HG03095 (cell line): ENCODE measurements around the gene NHSL2.

Source experiments
- ATAC-seq: cut with Tn5 transposase; IDR thresholded peaks from one replicate; pipeline ENCODE4 v1.9.1; 2021; ENCODE audit warnings: moderate library complexity; ENCODE audit not compliant: unreplicated experiment

Gene NHSL2

DNA sequence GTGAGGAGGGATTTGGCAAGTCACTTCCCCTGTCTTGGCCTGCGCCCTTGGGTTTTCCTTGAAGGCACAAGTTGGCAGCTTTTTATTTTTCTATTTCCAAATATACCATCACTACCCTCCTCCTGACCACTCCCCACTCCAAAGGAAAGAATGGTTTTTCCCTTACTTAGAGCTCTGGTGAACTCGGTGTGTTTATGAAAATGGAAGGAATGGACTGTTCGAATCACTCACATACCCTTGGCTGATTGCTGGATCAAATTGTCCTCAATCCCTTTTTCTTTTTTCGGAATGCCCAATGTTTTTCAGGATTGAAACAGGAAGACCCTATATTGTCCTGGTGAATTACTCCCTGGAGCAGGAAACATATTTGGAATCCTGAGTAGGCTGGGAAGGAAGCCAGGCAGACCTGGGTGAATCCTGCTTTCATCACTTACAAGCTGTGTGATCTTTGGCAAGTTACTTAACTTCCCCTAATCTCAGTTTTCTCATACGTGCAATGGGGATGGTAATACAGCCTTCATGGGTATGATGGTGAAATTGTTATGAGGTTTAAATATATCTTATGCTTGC, 150.4 kb downstream of the NHSL2 start:
- ATAC-seq, result no peak

DNA sequence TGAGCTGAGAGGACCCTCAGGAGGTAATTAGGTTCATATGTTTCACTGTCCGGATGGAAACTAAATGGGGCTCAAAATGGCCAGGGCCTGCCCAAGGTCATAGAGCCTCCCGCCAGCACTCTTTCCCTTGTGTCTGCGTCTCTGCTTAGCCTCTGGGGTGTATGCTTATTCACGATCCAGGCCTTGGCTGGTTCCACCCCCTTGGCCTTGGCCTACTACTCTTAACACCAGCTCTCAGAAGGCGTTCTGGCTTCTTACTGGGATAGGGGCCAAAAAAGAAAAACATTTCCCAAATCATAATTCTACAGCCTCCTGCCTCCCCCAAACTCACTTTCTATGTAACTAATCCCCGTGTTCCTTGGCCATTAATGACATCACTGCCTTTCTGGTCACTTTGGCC, 152.3 kb downstream of the NHSL2 start:
- ATAC-seq, result no peak

DNA sequence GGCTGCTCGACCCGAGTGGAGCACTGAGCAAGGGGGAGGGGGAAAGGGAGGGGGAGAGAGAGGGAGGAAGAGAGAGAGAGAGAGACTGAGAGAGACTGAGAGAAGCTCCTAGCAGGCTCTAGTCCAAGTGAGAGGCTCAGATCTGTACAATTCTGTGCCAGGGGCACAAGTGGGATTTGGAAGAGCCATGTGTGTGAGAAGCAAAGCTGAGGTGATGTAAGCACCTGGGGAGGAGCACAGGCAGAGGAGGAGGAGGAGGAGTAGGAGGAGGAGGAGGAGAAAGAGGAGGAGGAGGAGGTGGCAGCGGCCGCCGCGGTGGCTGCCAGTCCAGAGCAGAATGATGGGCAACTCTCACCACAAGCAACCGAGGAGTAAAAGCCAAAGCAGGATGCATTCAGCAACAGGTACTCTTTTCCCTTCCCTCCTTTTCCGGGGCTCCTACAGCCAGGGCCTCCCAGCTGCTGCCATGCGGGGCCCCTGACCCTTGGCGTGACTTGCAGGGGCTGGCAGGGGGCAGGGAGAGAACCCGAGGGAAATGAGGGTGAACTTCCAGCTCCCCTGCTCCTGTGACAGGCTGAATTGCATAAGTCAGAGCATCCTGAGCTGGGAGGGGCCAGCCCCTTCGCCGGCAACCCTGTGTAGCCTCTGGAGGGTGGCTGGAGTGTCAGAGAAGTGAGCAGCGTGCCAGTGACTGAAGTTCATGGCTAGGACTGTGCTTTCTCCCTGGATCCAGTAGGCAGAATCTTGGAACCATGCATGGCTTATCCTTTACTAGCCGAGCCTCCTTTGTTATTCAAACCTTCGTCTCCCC, 158.9 kb downstream of the NHSL2 start:
- ATAC-seq, result no peak

DNA sequence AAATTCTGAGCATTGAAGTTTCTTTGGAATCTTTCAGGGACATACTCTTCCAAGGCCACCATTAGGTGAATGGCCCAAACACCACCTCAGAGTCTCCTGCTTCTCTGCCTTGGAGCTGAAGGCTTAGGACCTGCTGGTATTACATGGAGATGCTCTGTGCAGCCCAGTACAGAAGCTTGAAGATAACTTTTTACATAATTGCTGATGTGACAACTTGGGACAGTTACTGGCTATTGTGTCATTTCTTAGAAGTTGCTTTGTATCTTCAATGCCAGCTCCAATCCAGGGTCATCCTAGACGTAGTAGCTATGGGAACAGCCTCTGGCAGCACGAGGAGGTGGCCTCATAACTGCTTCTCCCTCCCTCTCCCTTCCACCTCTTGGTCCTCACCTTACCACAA, 160.6 kb downstream of the NHSL2 start:
- ATAC-seq, result no peak

GRCh38 chrX:72073633-72074032, 163.0 kb downstream of the NHSL2 start:
- ATAC-seq, result no peak

DNA sequence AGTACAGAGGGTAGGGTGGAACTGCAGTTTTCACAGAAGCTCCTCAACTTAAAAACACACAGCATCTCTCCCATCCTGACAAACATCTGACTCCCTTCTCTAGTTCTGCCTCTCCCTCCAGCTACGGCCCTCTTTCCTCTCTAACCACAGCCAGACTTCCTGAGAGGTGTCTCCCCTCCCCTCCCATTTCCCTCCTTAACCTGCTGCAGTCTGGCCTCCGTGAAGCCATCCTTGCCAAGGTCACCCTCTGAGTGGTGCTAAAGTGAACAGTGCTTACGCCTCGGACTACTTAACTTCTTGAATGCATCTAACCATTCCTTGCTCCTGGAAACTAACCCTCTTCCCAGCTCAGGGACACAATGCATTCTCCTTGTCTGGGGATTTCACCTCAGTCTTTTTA, 167.8 kb downstream of the NHSL2 start:
- no peak for ATAC-seq

GRCh38 chrX:72079607-72080006, 169.0 kb downstream of the NHSL2 start:
- ATAC-seq, result no peak

- no peak for ATAC-seq
Measured at GRCh38 chrX:72080150-72080549, 169.5 kb downstream of the NHSL2 start.

DNA sequence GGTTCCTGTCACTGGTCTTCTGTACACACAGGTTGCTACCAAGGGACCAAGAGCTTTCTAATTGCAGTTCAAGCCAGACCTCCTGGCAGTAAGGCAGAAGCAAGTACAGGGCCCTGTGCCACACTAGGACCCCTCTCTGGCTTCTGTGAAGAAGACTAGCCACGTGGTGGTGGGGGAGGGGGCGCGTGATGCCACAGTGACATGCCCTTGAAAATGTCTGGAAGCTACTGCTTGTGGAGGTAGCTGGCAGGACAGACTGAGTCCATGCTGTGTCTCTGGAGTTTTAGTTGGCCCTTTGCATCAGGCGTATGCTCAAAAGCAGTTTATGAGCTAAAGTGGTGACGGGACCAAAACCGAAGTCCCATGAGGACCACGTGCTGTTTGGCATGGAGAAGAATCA, 170.2 kb downstream of the NHSL2 start:
- no peak for ATAC-seq

DNA sequence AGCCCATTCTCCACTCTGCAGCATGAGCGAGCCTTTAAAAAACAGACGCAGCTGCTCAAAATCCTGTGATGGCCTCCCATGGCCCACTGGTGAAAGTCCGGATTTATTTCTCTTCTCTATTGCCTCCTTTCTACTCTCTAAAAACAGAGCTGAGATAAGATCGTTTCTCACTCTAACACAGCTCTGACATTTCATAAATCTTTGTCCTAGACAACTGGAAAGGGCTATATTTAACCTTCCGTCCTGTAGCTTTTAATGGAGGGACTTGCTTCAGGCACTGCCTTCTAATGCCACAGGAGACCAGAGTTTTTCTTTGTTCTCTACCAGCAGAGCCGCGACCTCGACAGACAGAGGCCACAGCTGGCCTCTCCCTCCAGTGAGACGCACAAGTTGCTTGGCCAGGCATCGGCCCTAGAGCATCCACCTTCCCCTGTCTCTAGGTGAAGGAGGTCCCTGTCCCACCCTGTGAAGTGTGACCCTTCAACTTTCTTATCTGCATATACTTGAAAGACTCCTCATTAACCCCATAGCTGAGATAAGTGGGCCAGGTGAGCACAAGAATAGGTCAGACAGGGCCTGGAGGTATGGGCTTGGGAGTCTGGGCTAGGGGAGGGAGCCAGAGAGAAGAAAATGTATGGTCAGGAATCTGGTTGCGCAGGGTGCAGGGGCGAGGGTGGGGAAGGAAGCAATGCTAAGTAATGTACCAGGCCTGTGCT, 171.1 kb downstream of the NHSL2 start:
- ATAC-seq, result no peak

DNA sequence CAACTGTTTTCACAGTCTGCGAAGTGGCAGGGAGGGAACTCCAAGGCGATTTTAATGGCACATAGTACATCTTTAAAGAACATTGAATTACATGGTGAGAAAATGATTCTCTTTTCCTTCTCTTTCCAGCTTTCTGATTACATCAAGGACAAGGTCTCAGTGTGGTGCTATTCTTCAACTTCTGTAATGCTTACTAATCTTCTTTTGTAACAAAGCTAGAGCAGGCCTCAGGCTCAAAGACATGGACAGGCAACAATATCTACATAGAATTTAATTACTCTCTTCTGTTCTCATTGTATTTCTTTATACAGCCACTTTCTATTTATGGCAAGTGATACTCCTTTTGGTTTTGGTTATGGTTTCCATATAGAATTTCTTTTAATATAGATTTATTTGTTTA, 172.6 kb downstream of the NHSL2 start:
- no peak for ATAC-seq

DNA sequence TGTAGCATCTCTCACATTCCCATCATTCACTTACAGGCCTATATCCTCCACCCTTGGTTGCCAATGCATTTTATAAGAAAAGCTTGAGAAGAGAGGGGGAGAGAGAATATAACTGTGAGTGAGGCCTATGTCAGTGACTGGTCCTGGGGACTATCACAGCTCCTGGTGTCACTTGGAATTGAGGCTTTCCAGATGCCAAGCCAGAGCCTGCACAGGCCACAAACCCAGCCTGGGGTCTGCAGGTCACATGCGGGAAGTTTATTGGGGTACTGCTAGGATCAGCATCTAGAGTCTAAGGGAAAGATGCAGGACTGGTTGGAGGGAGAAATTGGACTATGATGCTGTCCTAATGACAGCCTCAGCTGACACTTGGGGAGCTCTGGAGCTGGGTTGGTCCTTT, 173.5 kb downstream of the NHSL2 start:
- no peak for ATAC-seq

DNA sequence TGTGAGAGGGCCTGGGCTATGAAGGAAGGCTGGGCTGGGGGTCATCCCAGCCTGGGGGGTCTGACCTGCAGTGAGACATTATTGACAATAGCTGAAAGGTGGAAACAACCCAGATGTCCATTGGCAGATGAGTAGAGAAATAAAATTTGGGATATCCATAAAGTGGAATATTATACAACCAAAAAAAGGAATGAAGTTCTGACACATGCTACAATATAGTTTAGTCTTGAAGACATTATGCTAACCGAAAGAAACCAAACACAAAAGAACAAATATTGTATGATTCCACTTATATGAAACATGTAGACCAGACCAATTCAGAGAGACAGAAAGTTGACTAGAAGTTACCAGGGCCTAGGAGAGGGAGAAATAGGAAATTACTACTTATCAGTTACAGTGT, 176.3 kb downstream of the NHSL2 start:
- no peak for ATAC-seq

GRCh38 chrX:72088761-72089160, 178.1 kb downstream of the NHSL2 start:
- ATAC-seq, result no peak

DNA sequence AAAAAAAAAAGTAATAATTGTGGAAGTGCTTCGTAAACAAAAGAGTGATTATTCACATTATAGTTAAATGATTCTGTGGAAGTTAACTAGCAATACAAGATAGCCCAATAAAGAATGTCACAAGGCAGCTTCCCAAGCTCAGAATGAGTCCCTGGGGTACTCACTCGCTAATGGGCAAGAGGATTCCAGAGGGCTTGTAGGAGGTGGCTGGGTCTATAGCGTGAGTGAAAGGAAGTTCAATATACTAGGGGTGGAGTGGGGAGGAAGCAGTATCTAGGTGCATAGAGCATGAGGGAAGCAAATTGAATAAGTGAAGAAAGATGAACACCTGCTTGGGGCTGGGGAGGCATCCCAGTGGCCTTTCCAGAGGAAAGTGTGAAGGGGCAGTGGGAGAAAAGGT, 178.6 kb downstream of the NHSL2 start:
- ATAC-seq, result no peak

- ATAC-seq, result no peak
Measured at GRCh38 chrX:72094894-72095293, 184.2 kb downstream of the NHSL2 start.

DNA sequence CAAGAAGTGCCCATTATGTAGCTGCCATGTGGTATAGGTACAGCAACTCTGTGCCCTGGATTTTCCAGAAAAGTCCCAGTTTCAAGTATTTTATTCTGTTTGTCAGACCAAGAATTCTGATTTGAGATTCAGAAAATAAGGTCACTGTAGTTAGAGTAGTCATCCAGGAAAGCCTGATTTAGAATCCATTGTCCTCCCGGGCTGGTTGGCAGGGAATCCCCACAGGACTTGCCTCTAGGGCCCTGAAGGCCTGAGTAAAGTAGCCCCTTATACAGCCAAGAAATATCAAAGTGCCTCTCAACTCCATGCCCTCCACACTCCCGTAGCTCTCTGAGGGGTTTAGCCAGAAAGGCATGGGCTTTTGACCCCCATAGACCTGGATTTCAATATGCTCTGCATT, 184.7 kb downstream of the NHSL2 start:
- ATAC-seq, result no peak

- ATAC-seq, result no peak
Measured at GRCh38 chrX:72097098-72097497, 186.5 kb downstream of the NHSL2 start.

DNA sequence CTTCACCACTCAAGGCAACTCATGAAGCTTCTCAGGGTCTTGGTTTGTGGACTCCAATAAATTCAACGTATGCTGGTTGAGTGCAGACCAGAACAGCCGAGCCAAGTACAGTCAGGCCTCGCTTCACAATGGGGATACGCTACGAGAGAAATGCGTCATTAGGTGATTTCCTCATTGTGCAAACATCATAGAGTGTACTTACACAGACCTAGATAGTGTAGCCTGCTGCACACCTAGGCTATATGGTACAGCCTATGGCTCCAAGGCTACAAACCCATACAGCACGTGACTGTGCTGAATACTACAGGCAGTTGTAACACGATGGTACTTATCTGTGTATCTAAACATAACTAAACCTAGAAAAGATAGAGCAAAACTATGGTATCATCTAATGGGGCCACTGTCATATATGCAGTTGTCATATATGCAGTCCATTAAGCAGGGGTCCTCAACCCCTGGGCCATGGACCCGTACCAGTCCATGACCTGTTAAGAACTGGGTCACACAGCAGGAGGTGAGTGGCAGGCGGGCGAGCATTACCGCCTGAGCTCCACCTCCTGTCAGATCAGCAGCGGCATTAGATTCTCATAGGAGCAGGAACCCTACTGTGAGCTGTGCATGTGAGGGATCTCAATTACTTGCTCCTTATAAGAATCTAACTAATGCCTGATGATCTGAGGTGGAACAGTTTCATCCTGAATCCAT, 189.6 kb downstream of the NHSL2 start:
- ATAC-seq, result no peak

DNA sequence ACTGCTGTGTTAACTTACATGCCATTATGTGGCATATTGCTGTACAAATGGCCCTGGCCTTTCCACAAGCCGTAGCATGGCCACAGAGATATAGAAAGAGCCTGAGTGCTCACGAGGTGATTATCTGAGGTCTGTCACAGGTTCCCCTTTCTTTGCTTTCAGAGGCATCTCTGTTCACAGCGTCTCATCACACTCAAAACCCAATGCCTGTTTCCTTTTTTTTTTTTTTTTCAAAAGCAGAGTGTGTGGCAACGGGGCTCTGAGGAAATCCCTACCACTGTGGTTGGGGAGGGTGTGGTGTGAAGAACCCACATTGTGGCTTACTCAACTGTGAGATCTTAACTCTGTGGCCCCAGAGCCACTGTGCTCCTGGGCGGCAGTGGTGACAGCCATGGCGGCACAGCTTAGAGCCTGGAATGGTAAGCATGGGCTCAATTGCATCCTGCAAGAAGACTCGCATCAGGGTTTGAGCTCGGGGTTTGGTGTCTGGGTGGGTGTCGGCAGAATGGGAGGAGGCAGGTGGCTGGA, 190.2 kb downstream of the NHSL2 start:
- ATAC-seq, result peak; percentile 77

- ATAC-seq, result no peak
Measured at GRCh38 chrX:72101597-72102037, 191.0 kb downstream of the NHSL2 start.
